ENCODE data around the gene FASLG.
"Not testable (repeated sequence)": the region's sequence is repeated elsewhere in the genome, so short reads cannot be mapped to it uniquely, and the experiment has no call there.

FASLG gene

GRCh38 chr1:172658871-172659453, at the start of gene FASLG:
FASLG (plus strand) TSS chr1:172659103; CDS start chr1:172659202, 99 bp downstream.
- DNase-seq (ENCODE audit: low read depth) = peak; percentile 30

DNA sequence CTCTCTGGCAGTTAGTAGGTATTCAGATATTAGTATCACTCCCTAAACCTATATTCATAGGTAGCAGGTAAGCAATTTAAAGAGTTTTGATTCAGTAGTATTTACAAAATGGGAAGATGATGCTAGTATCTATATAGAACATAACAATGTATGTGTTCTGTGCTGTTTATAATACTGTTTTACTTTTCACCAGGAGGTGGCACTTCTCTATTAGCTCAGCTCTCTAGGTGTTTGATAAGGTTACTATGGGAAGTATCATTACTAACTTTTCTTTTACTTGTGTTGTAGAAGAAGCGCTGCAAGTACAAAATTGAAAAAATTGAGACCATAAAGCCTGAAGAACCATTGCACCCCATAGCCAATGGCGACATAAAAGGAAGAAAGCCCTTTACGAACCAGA, 49.4 kb upstream of the FASLG start:
- DNase-seq (ENCODE audit: low read depth) = no peak

DNA sequence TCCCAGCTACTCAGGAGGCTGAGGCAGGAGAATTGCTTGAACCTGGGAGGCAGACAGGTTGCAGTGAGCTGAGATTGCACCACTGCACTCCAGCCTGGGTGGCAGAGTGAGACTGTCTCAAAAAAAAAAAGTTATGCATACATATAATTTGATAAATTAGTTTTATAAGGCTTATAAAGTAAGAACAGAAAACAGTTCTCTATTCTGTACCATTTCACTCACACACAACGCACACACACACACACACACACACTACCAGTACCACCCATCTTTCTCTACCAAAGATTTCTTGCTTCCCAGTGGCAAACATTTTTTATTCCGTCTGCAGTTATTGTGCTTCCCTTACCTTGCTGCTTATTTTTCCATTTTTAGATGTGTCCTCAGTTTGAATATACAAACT, 46.4 kb upstream of the FASLG start:
- no peak for DNase-seq (ENCODE audit: low read depth)

GRCh38 chr1:172613294-172613693, 45.6 kb upstream of the FASLG start:
- DNase-seq (ENCODE audit: low read depth) = no peak

DNA sequence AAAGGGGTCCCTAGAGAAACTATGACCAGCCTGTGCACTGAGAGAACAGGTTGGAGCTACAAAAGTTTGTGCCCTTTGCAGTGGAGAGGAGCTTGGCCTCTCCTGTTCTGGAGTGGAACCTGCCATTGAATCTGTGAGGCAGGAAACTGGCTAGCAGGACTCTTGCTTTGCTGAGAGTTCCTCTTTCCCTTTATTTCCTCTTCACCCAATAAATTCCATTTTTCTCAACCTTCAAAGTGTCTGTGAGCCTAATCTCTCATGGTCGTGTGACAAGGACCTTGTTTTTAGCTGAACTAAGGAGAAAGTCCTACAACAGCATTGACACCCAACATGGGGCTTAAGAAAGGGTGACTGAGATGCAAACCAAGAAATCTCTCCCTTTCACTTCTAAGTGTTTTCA, 42.7 kb upstream of the FASLG start:
- DNase-seq (ENCODE audit: low read depth) = no peak

DNA sequence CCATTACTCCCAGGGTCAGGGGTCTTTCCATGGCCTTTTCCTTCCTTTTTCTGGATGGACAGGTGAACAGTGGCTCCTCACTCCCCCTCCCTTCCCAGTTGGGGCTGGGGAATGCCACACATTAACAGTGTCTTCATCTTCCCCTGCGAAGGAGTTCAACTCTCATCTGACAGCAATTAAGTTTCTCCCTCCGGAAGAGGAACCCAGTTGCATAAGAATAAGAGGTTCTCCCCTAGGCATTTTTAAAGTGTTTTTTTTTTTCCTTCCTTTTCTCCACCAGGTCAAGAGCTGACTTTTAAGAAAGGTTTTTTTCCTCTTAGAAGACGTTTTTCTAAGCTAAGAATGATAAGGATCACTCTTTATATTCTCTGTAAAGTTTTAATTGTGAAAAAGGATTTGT, 42.3 kb upstream of the FASLG start:
- no peak for DNase-seq (ENCODE audit: low read depth)

GRCh38 chr1:172620603-172621002, 38.3 kb upstream of the FASLG start:
- DNase-seq (ENCODE audit: low read depth) = not testable (repeated sequence)

DNA sequence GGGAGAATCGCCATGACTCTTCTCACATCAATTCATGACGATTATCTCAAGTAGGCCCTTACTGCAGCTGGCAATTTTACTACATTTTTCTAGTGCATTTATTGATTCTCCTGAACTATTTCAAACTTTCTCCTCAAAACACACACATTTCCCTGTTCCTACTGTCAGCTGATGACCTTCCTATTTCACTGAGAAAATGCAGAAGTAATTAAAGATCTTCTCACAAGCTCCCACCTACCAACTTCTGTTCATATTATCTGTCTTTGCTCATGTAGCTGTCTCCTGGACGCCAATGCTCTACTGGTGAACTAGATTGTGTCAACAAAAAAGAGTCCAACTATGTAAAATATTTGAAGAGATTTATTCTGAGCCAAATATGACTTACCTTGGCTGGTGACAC, 36.4 kb upstream of the FASLG start:
- no peak for DNase-seq (ENCODE audit: low read depth)

GRCh38 chr1:172623748-172624147, 35.2 kb upstream of the FASLG start:
- no peak for DNase-seq (ENCODE audit: low read depth)

- no peak for DNase-seq (ENCODE audit: low read depth)
These were observed 32.1 kb upstream of the FASLG start for GRCh38 chr1:172626845-172627244.

GRCh38 chr1:172627702-172628101, 31.2 kb upstream of the FASLG start:
- DNase-seq (ENCODE audit: low read depth) = no peak

GRCh38 chr1:172628401-172628800, 30.5 kb upstream of the FASLG start:
- no peak for DNase-seq (ENCODE audit: low read depth)

DNA sequence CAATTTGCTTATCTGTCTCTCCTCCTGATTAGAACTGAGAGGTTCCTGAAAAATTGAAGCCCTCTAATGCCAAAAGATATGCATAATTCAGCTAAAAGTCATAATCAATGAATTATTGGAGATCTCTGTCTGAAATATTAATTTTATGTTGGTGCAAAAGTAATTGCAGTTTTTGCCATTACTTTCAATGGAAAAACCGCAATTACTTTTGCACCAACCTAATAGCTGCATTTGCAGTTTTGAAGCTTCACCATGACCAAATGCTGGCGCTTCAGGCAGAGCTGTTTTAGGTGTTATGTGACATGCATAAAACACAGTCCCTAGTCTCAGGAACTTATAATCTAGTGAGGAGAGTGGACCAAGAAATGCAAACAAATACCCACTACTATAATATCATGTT, 29.7 kb upstream of the FASLG start:
- no peak for DNase-seq (ENCODE audit: low read depth)

DNA sequence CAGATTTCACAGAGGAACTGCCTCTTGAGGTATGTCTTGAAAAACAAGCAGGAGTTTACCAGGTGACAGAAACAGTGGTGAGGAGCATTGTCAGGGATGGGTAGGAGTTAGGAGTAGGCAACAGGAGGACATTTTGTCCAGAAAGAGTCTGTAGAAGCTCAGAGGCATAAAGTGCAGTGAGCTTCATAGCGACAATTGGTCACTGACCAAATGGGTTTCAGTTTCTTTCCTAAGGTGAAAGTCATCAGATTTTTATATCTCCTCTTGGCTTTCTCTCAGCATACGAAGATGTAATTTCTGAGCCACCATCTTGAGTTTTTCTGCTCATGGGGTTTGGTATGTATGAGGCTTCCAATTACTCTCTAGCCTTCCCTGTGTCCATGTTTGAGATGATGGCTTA, 29.3 kb upstream of the FASLG start:
- DNase-seq (ENCODE audit: low read depth) = no peak

GRCh38 chr1:172630056-172630818, 28.7 kb upstream of the FASLG start:
- DNase-seq (ENCODE audit: low read depth) = no peak

GRCh38 chr1:172630868-172631267, 28.0 kb upstream of the FASLG start:
- DNase-seq (ENCODE audit: low read depth) = no peak

GRCh38 chr1:172637522-172637921, 21.4 kb upstream of the FASLG start:
- no peak for DNase-seq (ENCODE audit: low read depth)

DNA sequence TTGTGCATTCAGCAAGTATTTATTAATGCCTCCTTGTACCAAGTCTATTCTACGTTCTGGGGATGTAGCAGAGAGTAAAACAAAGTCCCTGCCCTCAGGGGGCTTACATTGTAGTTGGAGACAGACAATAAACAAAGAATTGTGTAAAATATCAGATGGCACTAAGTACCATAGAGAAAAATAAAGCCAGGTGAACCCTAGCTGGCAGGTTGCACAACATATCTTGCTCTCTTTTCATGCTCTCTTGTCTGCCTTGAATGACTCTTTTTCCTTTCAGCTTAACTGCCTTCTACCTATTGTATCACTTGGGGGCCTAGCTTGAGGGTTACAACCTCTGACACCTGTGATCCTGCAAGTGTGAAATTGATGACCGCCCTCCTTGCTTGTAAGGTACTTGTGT, 20.7 kb upstream of the FASLG start:
- no peak for DNase-seq (ENCODE audit: low read depth)

DNA sequence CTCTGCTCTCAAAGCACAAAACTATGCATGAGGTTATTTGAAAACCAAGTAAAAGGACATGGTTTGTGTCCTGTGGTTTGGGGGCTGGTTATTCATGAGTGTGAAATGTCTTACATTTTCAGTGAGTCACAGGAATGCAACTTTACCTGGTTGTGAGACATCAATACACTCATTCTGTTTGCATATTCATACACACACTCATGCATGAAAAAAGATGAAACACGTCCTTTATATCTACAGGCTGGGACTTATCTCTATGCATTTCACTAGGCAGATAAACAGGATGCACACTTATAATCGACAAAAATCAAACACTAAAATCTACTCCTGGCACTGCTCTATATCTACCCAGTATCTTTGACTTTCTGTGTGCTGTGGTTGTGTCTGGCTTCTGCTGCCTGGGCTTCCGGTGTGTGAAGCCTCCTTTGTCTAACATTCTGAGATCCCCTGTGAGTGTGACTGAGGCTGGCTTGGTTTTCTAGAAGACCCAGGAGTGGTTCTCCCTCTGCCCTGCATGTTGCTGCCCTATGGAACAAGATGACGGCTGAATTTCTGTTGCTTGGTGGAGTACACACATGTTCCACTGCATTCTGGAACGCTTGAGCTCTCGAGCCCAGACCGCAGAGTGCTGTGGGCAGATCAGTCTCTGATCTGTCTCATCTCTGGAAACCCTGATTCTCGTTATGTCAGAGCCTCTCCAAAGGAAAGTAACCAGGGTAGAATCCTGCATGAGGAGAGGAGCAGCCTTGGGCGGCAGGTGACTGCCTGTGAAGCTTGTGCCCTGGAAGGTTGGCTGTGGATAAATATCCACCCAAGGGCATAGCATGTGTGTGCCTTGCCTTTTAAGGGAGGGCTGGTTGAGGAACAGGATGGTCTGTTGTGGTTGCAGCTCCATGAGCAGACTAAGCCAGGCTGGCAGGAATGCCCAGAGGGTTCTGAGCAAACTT, 19.7 kb upstream of the FASLG start:
- DNase-seq (ENCODE audit: low read depth) = peak; percentile 46

- DNase-seq (ENCODE audit: low read depth) = no peak
These were observed 18.8 kb upstream of the FASLG start for GRCh38 chr1:172640111-172640510.

DNA sequence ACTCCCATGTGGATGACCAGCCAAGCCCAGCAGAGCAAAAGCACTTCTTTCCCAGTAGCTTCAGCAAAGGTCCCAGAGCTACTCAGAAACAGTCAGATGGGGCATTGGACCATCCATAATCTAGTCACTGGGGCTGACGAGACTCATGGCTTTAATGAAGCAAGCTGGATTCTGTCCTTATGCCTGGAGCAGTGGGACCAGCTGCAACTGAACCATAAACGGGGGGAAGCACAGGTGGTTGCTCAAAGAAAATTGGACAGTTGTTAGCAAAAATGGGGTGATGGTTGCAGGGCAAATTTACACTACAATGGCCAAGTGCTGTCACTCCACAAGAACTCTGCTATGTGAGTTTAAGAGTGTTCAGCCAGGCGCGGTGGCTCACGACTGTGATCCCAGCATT, 17.4 kb upstream of the FASLG start:
- DNase-seq (ENCODE audit: low read depth) = no peak

- no peak for DNase-seq (ENCODE audit: low read depth)
These were observed 15.9 kb upstream of the FASLG start for GRCh38 chr1:172642970-172643369.

DNA sequence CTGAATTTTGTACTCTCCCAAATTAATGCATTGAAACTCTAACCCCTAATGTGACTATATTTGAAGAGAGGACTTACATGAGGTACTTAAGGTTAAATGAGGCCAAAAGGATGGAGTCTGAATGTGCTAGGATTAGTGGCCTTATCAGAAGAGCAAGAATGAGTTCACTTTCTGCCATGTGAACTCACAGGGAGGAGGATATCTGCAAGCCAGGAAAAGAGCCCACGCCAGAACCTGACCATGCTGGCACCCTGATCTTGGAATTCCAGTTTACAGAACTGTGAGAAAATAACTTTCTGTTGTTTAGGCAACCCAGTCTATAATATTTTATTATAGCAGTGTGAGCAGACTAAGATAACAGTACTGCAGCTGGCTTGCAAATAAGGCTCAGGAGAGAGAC, 12.2 kb upstream of the FASLG start:
- no peak for DNase-seq (ENCODE audit: low read depth)
